HG03039 (cell line): ENCODE results near the gene ITPR2.
A peak's percentile ranks its signal among the peaks of the same experiment; 100 is the strongest.
"Not testable (repeated sequence)": the region's sequence is repeated elsewhere in the genome, so short reads cannot be mapped to it uniquely, and the experiment has no call there.

Experiments used
- ATAC-seq: cut with Tn5 transposase; IDR thresholded peaks from one replicate; pipeline ENCODE4 v1.9.1; 2021; ENCODE audit warnings: mild to moderate bottlenecking, moderate library complexity; ENCODE audit not compliant: unreplicated experiment

The ITPR2 gene

GRCh38 chr12:26473291-26473690, 359.7 kb downstream of the ITPR2 start:
- peak; percentile 92 for ATAC-seq

GRCh38 chr12:26471560-26471959, 361.4 kb downstream of the ITPR2 start:
- peak; percentile 75 for ATAC-seq

DNA sequence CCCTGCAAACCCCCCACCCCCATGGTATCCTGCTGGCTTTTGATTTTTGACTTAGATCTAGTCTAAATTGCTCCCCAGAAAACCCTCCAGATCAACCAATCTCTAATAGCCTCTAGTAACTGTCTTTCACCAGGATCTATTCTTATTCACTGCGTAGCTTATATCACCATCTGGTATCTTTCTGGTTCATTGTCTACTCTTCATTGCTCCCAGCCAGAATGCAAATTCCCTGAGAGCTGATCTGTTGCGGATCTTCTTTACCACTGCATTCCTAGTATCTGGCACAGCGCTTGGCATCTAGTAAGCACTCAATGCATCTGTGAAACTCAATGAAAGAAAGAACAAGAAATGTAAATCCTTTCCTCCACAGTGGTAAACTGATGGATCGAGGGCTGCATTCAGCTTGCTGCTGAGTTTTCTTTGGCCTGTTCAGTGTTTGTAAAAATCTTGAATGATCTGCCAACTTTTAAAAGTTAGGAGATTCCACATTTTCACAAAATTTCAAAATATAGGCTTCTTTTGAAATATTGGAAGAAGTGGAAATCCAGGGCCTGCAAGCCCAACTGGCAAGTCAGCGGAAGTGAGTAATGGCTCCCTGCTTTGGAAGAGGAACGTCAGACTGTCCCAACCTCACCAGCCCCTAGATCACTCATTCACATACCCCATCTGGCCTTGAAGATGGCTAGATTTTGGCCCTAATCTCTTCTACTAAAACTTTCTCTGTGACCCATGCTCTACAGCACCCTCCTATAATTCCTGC, 363.4 kb downstream of the ITPR2 start:
- no peak for ATAC-seq

- no peak for ATAC-seq
Observed at GRCh38 chr12:26467351-26467750, 365.6 kb downstream of the ITPR2 start.

- no peak for ATAC-seq
Observed at GRCh38 chr12:26466726-26467125, 366.3 kb downstream of the ITPR2 start.

- ATAC-seq, result no peak
Observed at GRCh38 chr12:26465419-26466097, 367.4 kb downstream of the ITPR2 start.

GRCh38 chr12:26461776-26462175, 371.2 kb downstream of the ITPR2 start:
- peak; percentile 49 for ATAC-seq

DNA sequence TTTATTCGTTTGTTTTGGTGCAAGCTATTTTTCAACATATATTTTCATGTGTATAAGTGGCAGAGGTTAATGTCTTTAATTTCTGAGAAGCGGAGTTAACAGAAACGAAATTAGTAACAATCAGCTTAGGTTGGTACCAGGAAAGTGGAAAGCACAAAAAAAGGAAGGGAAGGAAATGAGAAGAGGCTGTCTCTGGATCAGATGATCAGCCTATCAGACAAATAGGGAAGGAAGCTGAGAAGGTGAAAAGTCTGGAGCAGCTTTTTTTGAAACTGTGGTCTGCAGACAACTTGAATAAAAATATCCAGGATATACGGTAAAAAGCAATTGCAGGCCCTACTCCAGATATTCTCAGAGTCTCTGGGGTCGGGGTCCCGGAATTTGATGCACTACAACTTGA, 372.6 kb downstream of the ITPR2 start:
- ATAC-seq, result no peak

DNA sequence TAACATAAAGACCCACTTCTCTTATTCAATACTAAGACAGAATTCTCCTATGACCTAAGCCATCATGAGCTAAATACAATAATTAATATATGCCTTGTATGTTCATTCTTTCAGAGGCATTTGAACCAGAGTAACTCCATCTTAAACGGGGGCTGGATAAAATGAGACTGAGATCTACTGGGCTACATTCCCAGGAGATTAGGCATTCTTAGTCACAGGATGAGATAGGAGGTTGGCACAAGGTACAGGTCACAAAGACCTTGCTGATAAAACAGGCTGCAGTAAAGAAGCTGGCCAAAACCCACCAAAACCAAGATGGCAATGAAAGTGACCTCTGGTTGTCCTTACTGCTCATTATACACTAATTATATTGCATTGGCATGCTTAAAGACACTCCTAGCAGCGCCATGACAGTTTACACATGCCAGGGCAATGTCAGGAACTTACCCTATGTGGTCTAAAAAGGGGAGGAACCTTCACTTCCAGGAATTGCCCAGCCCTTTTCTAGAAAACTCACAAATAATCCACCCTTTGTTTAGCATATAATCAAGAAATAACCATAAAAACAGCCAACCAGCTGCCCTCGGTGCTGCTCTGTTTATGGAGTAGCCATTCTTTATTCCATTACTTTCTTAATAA, 376.9 kb downstream of the ITPR2 start:
- ATAC-seq, result no peak

DNA sequence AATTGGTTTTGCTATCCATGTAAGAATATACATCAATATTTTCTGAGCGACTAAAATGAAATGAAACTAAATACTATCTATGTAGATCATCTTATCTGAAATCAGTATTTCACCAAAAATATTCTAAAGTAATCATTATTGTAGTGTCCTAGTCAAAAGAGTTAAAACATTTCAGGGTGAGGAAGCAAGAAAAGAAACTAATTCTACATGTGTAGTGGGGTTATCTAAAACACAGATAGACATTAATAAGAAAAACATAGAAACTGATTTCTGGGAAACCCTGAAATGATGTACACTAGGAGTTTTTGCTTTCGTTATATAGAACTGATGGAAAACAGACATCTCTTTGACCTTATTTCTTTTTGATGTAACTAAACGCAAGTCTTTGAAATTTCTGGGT, 379.7 kb downstream of the ITPR2 start:
- no peak for ATAC-seq

- ATAC-seq, result no peak
Observed at GRCh38 chr12:26452511-26452910, 380.5 kb downstream of the ITPR2 start.

DNA sequence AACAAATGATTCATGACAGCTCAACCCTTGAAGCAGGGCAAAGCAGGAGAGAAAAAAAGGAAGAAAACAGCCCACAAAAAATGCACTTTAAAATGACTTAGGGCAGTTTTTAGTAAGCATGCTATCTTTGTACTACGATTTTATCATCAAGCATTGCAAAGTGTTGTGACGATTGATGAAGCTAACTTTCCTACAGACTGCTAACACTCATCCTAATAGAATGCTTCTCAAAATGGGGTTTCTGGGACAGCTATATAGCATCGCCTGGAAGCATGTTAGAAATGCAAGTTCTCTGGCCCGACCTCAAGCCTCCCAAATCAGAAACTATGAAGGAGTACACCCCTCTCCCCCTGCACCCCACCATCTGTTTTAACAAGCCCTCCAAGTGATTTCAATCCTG, 381.2 kb downstream of the ITPR2 start:
- ATAC-seq, result no peak

DNA sequence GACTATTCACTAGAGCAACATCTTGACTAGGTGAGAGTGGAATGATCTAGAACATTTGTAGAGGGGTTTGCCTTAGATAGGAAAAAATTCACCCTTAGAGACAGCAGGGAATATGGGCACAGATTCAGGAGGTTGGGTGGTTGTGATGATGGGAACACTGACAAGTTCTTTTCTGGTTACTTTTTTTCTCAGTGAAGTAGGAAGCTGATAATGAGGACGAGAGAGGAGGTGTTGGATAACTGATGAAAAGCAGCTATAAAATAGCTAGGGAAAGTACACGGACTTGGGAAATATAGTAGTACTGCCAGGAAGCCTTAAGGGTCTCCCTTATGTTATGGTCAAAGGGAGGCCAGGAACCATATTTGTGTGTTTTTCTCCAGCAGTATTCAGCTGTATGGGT, 387.1 kb downstream of the ITPR2 start:
- no peak for ATAC-seq

- ATAC-seq, result no peak
Observed at GRCh38 chr12:26443309-26443708, 389.7 kb downstream of the ITPR2 start.

DNA sequence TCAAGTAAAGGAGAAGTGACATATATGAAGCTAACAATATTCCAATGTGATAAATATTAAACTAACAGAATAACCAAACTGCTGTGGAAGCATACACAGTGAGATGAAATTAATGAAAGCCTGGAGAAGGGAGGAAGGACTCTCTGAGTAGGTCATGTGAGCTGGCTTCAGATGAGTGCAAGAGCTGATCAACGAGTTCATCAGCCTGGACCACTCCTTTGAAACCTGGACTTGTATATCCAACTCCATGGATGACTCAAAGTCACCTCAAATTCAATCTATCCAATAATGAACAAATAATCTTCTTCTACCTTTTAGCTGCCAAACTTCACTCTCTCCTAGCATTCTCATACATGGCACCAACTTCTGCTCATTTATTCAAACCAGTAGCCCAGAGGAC, 391.6 kb downstream of the ITPR2 start:
- ATAC-seq, result no peak

- ATAC-seq, result no peak
Observed at GRCh38 chr12:26435069-26435404, 398.0 kb downstream of the ITPR2 start.

GRCh38 chr12:26434299-26435068, 398.5 kb downstream of the ITPR2 start:
- no peak for ATAC-seq

DNA sequence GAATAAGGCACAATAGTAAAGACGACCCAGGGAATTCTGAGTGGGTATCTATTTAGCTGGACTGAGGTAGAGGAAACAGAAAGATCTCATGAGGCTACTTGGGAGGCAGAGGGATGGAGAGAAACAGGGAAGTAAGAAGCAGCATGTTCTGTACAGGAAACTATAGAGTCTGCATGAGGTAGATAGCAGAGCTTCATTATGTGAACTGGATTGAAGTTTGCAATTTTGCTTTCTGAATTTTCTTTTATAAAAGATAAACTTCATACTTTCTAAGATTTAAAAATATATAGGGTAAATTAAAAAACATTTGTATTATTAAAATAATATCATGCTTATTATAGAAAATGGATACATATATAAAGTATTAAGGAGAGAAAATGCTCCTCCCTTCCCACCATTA, 399.3 kb downstream of the ITPR2 start:
- ATAC-seq, result not testable (repeated sequence)

GRCh38 chr12:26431211-26431610, 401.8 kb downstream of the ITPR2 start:
- ATAC-seq, result no peak

GRCh38 chr12:26430596-26430995, 402.4 kb downstream of the ITPR2 start:
- not testable (repeated sequence) for ATAC-seq

- ATAC-seq, result no peak
Observed at GRCh38 chr12:26429070-26429691, 403.8 kb downstream of the ITPR2 start.
